Endothelial cell of umbilical vein (primary cell): Measurements from ENCODE around the gene HSF2. TPM values are rescaled to one million over a fixed set of nuclear protein-coding genes. Genes with fewer than 3 reads are reported as not detected.

Experiments
- BruUV-seq: library from RNA; stranded (reverse); fragments of 400-500 nt; replicated peaks from 2 replicates; lab custom pipeline; 2021; lab: Mats Ljungman, UMichigan
- CTCF ChIA-PET: fragments of 300-600, 350-600 bp; sonication (Branson Sonifier 250); formaldehyde crosslinking; loops from one replicate; lab custom pipeline; 2021; ENCODE audit warnings: antibody characterized with exemption, inconsistent platforms; lab: Charles Lee
- POLR2A ChIA-PET: fragments of 300-600, 350-600 bp; sonication (Branson Sonifier 250); formaldehyde crosslinking; loops from one replicate; lab custom pipeline; 2021; ENCODE audit warnings: antibody characterized with exemption, inconsistent platforms; lab: Charles Lee
- DNase-seq: peaks from one replicate; pipeline ENCODE4 v3.0.0-alpha.2; 2011; ENCODE audit warnings: low read depth, low spot score
- FAIRE-seq: peaks from 2 replicates; lab custom pipeline; 2011; peaks lifted over from hg19 to GRCh38; lab: Jason Lieb, UNC
- H2AFZ ChIP-seq: 2 replicates; pipeline ENCODE4 v1.6.0; 2012; ENCODE audit warnings: low read depth, low read length, control low read depth, inconsistent platforms
- H3K27ac ChIP-seq: 2 replicates; pipeline ENCODE4 v1.5.1; 2011; ENCODE audit warnings: low read depth, mild to moderate bottlenecking, control low read depth, low read length, moderate library complexity; ENCODE audit not compliant: insufficient read depth
- H3K27me3 ChIP-seq, 2 experiments: 2 replicates each; pipeline versions ENCODE4 v1.6.0 to v1.6.1; 2011; ENCODE audit warnings: low read length in 2 of 2, mixed read lengths in 1 of 2; ENCODE audit not compliant: control insufficient read depth in 2 of 2, insufficient read depth in 2 of 2
- H3K36me3 ChIP-seq, 2 experiments: 2 replicates in 1 of 2; 3 replicates in 1 of 2; pipeline ENCODE4 v1.5.1; 2011; ENCODE audit warnings: low read length in 2 of 2, mild to moderate bottlenecking in 1 of 2, moderate library complexity in 1 of 2; ENCODE audit not compliant: control insufficient read depth in 2 of 2, insufficient read depth in 2 of 2; ENCODE audit errors: extremely low read depth in 1 of 2
- H3K4me1 ChIP-seq: 3 replicates; pipeline ENCODE4 v1.5.1; 2011; ENCODE audit warnings: mild to moderate bottlenecking, low read length; ENCODE audit not compliant: control insufficient read depth, insufficient read depth; ENCODE audit errors: extremely low read depth
- H3K4me2 ChIP-seq: 2 replicates; pipeline ENCODE4 v1.6.1; 2011; ENCODE audit warnings: low read length, control low read depth, mixed read lengths; ENCODE audit not compliant: insufficient read depth
- H3K4me3 ChIP-seq, 3 experiments: fragments of 200-600 bp in 1 of 3; sonication (generic), shearing (Covaris generic) in 1 of 3; replicated peaks in 1 of 3; 2 replicates each; pipeline ENCODE4 v1.5.1; 2011 to 2016; ENCODE audit warnings: control low read depth in 3 of 3, low read length in 3 of 3, mild to moderate bottlenecking in 2 of 3, inconsistent platforms in 1 of 3, low read depth in 1 of 3, moderate library complexity in 1 of 3; ENCODE audit not compliant: insufficient read depth in 1 of 3
- H3K79me2 ChIP-seq: 2 replicates; pipeline ENCODE4 v1.6.0; 2012; ENCODE audit warnings: low read length, inconsistent platforms; ENCODE audit not compliant: control insufficient read depth, insufficient read depth
- H3K9ac ChIP-seq: replicated peaks from 2 replicates; pipeline ENCODE3; 2011; ENCODE audit warnings: low read length, control low read depth; ENCODE audit not compliant: insufficient read depth; ENCODE audit errors: extremely low read depth
- H3K9me1 ChIP-seq: replicated peaks from 3 replicates; pipeline ENCODE4 v1.6.0; 2011; ENCODE audit warnings: mild to moderate bottlenecking, low read length; ENCODE audit not compliant: control insufficient read depth, insufficient read depth; ENCODE audit errors: extremely low read depth
- H3K9me3 ChIP-seq: replicated peaks from 2 replicates; pipeline ENCODE4 v1.5.1; 2012; ENCODE audit warnings: low read length, inconsistent platforms; ENCODE audit not compliant: control insufficient read depth, insufficient read depth
- H4K20me1 ChIP-seq: replicated peaks from 2 replicates; pipeline ENCODE3; 2011; ENCODE audit warnings: mild to moderate bottlenecking, low read length; ENCODE audit not compliant: control insufficient read depth, insufficient read depth; ENCODE audit errors: extremely low read depth
- CTCF ChIP-seq, 2 donors: IDR thresholded peaks; 1 replicate in 1 of 2; 2 replicates in 1 of 2; pipeline ENCODE4 v1.5.1; 2011; ENCODE audit warnings: low read length in 2 of 2, mild to moderate bottlenecking in 2 of 2, moderate library complexity in 2 of 2, control low read depth in 1 of 2, inconsistent platforms in 1 of 2, low read depth in 1 of 2; ENCODE audit not compliant: insufficient read depth in 1 of 2; ENCODE audit errors: extremely low read depth in 1 of 2
- FOS ChIP-seq: IDR thresholded peaks from 2 replicates; pipeline ENCODE4 v1.6.1; 2011; ENCODE audit warnings: mild to moderate bottlenecking, low read length, moderate library complexity, borderline replicate concordance; ENCODE audit not compliant: insufficient read depth
- GATA2 ChIP-seq: IDR thresholded peaks from 2 replicates; pipeline ENCODE4 v1.7.0; 2011; ENCODE audit warnings: low read depth, mild to moderate bottlenecking, moderate library complexity, mixed read lengths, low read length; ENCODE audit not compliant: insufficient read length, insufficient read depth
- POLR2AphosphoS5 ChIP-seq: IDR thresholded peaks from 2 replicates; pipeline ENCODE4 v1.6.1; 2012; ENCODE audit warnings: low read depth, mild to moderate bottlenecking, control low read depth, low read length, moderate library complexity; ENCODE audit not compliant: insufficient read depth
- dilution Hi-C: fragments of 300-500 bp; cut with MboI; formaldehyde crosslinking; loops from one replicate; pipeline ENCODE4 v1.15.0; 2019; ENCODE audit warnings: low sequenced_read_pairs; ENCODE audit not compliant: extremely low pct_ligation_motif_present
- intact Hi-C: fragments of 100-400 bp; cut with micrococcal nuclease; formaldehyde crosslinking; loops from one replicate; pipeline ENCODE4 v1.10.0; 2022
- polyA plus RNA-seq, 4 experiments: library from polyadenylated mRNA; depleted of rRNA in 3 of 4; stranded (reverse) in 3 of 4; unstranded in 1 of 4; fragments of >200 nt; gene quantifications; 2 replicates each; pipeline versions ENCODE4 v1.2.1 to v1.2.3, GENCODE V29; 2011 to 2012; ENCODE audit warnings: missing spikeins in 1 of 4
- total RNA-seq: library from RNA; stranded (reverse); gene quantifications from 2 replicates; pipeline ENCODE4 v1.2.3, GENCODE V29; 2021
- TF ChIP-seq, protein P1 (sequence below): IDR thresholded peaks from 2 replicates; pipeline ENCODE4 v1.6.1; 2011; ENCODE audit not compliant: insufficient read depth, insufficient read length

The HSF2 gene
- total and polyA plus RNA-seq, 2 donors (not counting 3 experiments of a cell fraction or from before 2014, with no cell fraction given) = 8.0 to 13.3 TPM

DNA sequence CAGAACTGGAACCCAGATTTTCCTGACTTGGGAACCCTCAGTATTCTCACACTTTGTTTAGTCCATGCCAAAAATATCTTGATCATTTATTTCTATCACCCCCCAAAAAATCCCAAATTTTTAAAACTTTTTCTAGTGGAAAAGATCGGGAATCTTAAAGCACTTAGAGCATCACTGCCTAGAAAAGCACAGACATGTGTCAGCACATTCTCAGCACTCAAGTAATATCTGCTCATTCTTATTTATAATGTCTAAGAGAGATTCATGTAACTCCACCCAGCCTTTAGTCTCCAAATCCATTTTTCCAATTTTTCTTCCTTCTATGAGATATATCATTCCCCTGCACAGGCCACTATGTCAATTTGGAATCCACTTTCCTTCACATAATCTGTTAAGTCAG is 29.9 kb upstream of the HSF2 start:
- FAIRE-seq = no peak
- CTCF ChIA-PET = interaction anchor here (1.0 kb wide), 1 partner anchor 11 kb away, joined by 6 read pairs; no protein-coding TSS in a partner anchor

More for the DNA sequence above, 29.9 kb upstream of the HSF2 start:
- intact Hi-C loops = no loop called here
- Histone ChIP-seq H3K9ac (no peak overlapping the region), H3K36me3 (no peaks in the 10 kb centered on the region), H3K4me2 (no peak overlapping the region), H3K9me3 (no peaks in the 10 kb centered on the region), H3K79me2 (no peaks in the 10 kb centered on the region), H3K27me3 (peaks cover 0 to 2% of the 10 kb centered on the region in 2 experiments), H3K9me1 (no peaks in the 10 kb centered on the region), H3K27ac (no peak overlapping the region), H3K4me1 (no peaks in the 10 kb centered on the region), H2AFZ (no peak overlapping the region), H3K4me3 (no peak overlapping the region), H4K20me1 (no peaks in the 10 kb centered on the region)
- POLR2A ChIA-PET = no interaction called here
- BruUV-seq = no TSS peak
- dilution Hi-C loops = no loop called here
- TF ChIP-seq POLR2AphosphoS5 (no peak), GATA2 (no peak), CTCF (IDR thresholded peaks at IDR 0.05; ENCODE audit: extremely low read depth in 1 of 2, insufficient read depth in 1 of 2, low read depth in 1 of 2, low read length in 2 of 2) (no peak), FOS (no peak)
- TF ChIP-seq, protein P1, sequence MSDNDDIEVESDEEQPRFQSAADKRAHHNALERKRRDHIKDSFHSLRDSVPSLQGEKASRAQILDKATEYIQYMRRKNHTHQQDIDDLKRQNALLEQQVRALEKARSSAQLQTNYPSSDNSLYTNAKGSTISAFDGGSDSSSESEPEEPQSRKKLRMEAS = no peak
- no peak for DNase-seq
